Endodermal cell (in vitro differentiated cells): Measurements from ENCODE around the gene ZDHHC11. TPM values are rescaled to one million over a fixed set of nuclear protein-coding genes. Genes with fewer than 3 reads are reported as not detected.
A peak's percentile ranks its signal among the peaks of the same experiment; 100 is the strongest.
"Not testable (repeated sequence)": the region's sequence is repeated elsewhere in the genome, so short reads cannot be mapped to it uniquely, and the experiment has no call there.

ENCODE experiments used
- DNase-seq: peaks from one replicate; pipeline ENCODE4 v3.0.0-alpha.2; 2017
- H3K27ac ChIP-seq: 2 replicates; pipeline ENCODE4 v1.5.1; 2013; ENCODE audit warnings: mild to moderate bottlenecking, low read depth, low read length, moderate library complexity
- H3K27me3 ChIP-seq: 2 replicates; pipeline ENCODE4 v1.6.1; 2013; ENCODE audit warnings: mild to moderate bottlenecking, low read length, moderate library complexity; ENCODE audit not compliant: insufficient read depth, control insufficient read depth, poor library complexity, severe bottlenecking
- H3K36me3 ChIP-seq: 2 replicates; pipeline ENCODE4 v1.7.0; 2013; ENCODE audit warnings: mild to moderate bottlenecking, low read length, moderate library complexity; ENCODE audit not compliant: control insufficient read depth, insufficient read depth
- H3K4me1 ChIP-seq: one replicate; pipeline ENCODE4 v1.7.0; 2013; ENCODE audit warnings: low read length; ENCODE audit not compliant: control insufficient read depth, insufficient read depth
- H3K4me3 ChIP-seq: 2 replicates; pipeline ENCODE4 v1.5.1; 2013; ENCODE audit warnings: mild to moderate bottlenecking, low read length, moderate library complexity
- H3K9ac ChIP-seq: 2 replicates; pipeline ENCODE4 v1.6.1; 2013; ENCODE audit warnings: mild to moderate bottlenecking, low read length, moderate library complexity; ENCODE audit not compliant: poor library complexity, severe bottlenecking; ENCODE audit errors: extremely low read depth
- H3K9me3 ChIP-seq: 2 replicates; pipeline ENCODE4 v1.6.1; 2013; ENCODE audit warnings: mild to moderate bottlenecking, low read length, moderate library complexity; ENCODE audit not compliant: control insufficient read depth
- H3K27ac Mint-ChIP-seq: 2 replicates; pipeline ENCODE4 v1.8.0; 2020; ENCODE audit warnings: mixed read lengths
- H3K27me3 Mint-ChIP-seq: 2 replicates; pipeline ENCODE4 v1.8.0; 2021; ENCODE audit warnings: mild to moderate bottlenecking, mixed read lengths; ENCODE audit not compliant: insufficient read depth
- H3K36me3 Mint-ChIP-seq: 2 replicates; pipeline ENCODE4 v1.8.0; 2020; ENCODE audit warnings: low read depth, mixed read lengths
- H3K4me1 Mint-ChIP-seq: 2 replicates; pipeline ENCODE4 v1.8.0; 2020; ENCODE audit warnings: mixed read lengths
- H3K4me3 Mint-ChIP-seq: 2 replicates; pipeline ENCODE4 v1.8.0; 2020; ENCODE audit warnings: mild to moderate bottlenecking, moderate library complexity, mixed read lengths
- H3K9me3 Mint-ChIP-seq: 2 replicates; pipeline ENCODE4 v1.8.0; 2020; ENCODE audit warnings: mild to moderate bottlenecking, mixed read lengths
- CTCF ChIP-seq: fragments of 200-600 bp; sonication (generic); conservative IDR thresholded peaks from 2 replicates; pipeline ENCODE4 v1.5.0; 2021; ENCODE audit warnings: antibody characterized with exemption, mild to moderate bottlenecking
- WGBS, 2 experiments: methylation state at CpG; one replicate each; pipeline versions ENCODE4 v1.1.5 to v1.1.7; 2013; ENCODE audit warnings: missing lambda C conversion rate in 2 of 2, mixed read lengths in 1 of 2; ENCODE audit not compliant: insufficient coverage in 1 of 2, insufficient read length in 1 of 2; 5-methylcytosine and 5-hydroxymethylcytosine counted together
- total RNA-seq, 2 donors: library from RNA; stranded (reverse); fragmentation: NEBNext Ultra II Directional in 1 of 2; extraction: Animal tissue kit (Norgen Biotek cat#: 25700) in 1 of 2; gene quantifications; 2 replicates in 1 of 2; 3 replicates in 1 of 2; pipeline ENCODE4 v1.2.1, GENCODE V29; 2021

Gene ZDHHC11
- total RNA-seq, 2 donors from 2014 or later: 10.6 to 28.9 TPM

- Mint-ChIP-seq H3K4me3 (no peak overlapping the region), H3K9me3 (no peaks in the 10 kb centered on the region), H3K27me3 (no peaks in the 10 kb centered on the region), H3K27ac (peak overlapping the region; percentile 8), H3K4me1 (no peaks in the 10 kb centered on the region), H3K36me3 (peaks cover 79% of the 10 kb centered on the region)
- Histone ChIP-seq H3K36me3 (peaks cover 76% of the 10 kb centered on the region), H3K9me3 (no peaks in the 10 kb centered on the region), H3K9ac (no peak overlapping the region), H3K4me1 (no peaks in the 10 kb centered on the region), H3K27me3 (no peaks in the 10 kb centered on the region), H3K4me3 (no peak overlapping the region), H3K27ac (no peak overlapping the region)
- no peak for DNase-seq
- 96 to 100% methylated on average over 15 to 33 of the region's 33 CpGs for WGBS, 2 experiments
- no peak for TF ChIP-seq CTCF
Measured at GRCh38 chr5:882253-883183, 31.7 kb upstream of the ZDHHC11 start.

- no peaks in the 10 kb centered on the region for H3K9me3 Mint-ChIP-seq
- H3K27ac Mint-ChIP-seq: no peak overlapping the region
- 95 to 98% methylated on average over 10 to 12 of the region's 12 CpGs for WGBS, 2 experiments
- H3K4me3 Mint-ChIP-seq: no peak overlapping the region
- Histone ChIP-seq H3K36me3 (peaks cover 76% of the 10 kb centered on the region), H3K27ac (no peak overlapping the region), H3K27me3 (no peaks in the 10 kb centered on the region), H3K9ac (no peak overlapping the region), H3K4me1 (no peaks in the 10 kb centered on the region), H3K9me3 (no peaks in the 10 kb centered on the region), H3K4me3 (no peak overlapping the region)
- peaks cover 75% of the 10 kb centered on the region for H3K36me3 Mint-ChIP-seq
- DNase-seq: no peak
- H3K27me3 Mint-ChIP-seq: no peaks in the 10 kb centered on the region
- no peak for TF ChIP-seq CTCF
- no peaks in the 10 kb centered on the region for H3K4me1 Mint-ChIP-seq
Measured at GRCh38 chr5:881551-881935, 30.8 kb upstream of the ZDHHC11 start.

- H3K4me1 Mint-ChIP-seq: no peaks in the 10 kb centered on the region
- Histone ChIP-seq H3K9me3 (no peaks in the 10 kb centered on the region), H3K27me3 (no peaks in the 10 kb centered on the region), H3K27ac (no peak overlapping the region), H3K36me3 (peaks cover 76% of the 10 kb centered on the region), H3K4me3 (no peak overlapping the region), H3K4me1 (no peaks in the 10 kb centered on the region), H3K9ac (no peak overlapping the region)
- H3K36me3 Mint-ChIP-seq: peaks cover 74% of the 10 kb centered on the region
- no peak overlapping the region for H3K27ac Mint-ChIP-seq
- TF ChIP-seq CTCF: no peak
- WGBS, 2 experiments: 96% methylated on average over 24 to 35 of the region's 35 CpGs
- H3K9me3 Mint-ChIP-seq: no peaks in the 10 kb centered on the region
- DNase-seq: no peak
- no peaks in the 10 kb centered on the region for H3K27me3 Mint-ChIP-seq
- H3K4me3 Mint-ChIP-seq: no peak overlapping the region
Measured at GRCh38 chr5:880816-881550, 30.2 kb upstream of the ZDHHC11 start.

GRCh38 chr5:878677-879076 lies 27.9 kb upstream of the ZDHHC11 start:
- H3K4me3 Mint-ChIP-seq, H3K9ac ChIP-seq, H3K27ac ChIP-seq, H3K4me1 Mint-ChIP-seq, H3K27me3 Mint-ChIP-seq, H3K9me3 Mint-ChIP-seq, H3K27ac Mint-ChIP-seq, DNase-seq, H3K4me1 ChIP-seq, H3K27me3 ChIP-seq, H3K4me3 ChIP-seq, H3K9me3 ChIP-seq: not testable (repeated sequence)
- peaks cover 74% of the 10 kb centered on the region for H3K36me3 ChIP-seq
- peaks cover 73% of the 10 kb centered on the region for H3K36me3 Mint-ChIP-seq
- WGBS, 2 experiments: no CpG with 5 or more reads among the region's 8 CpGs
